Measurements from ENCODE around the gene DIPK2B.

The DIPK2B gene

DNA sequence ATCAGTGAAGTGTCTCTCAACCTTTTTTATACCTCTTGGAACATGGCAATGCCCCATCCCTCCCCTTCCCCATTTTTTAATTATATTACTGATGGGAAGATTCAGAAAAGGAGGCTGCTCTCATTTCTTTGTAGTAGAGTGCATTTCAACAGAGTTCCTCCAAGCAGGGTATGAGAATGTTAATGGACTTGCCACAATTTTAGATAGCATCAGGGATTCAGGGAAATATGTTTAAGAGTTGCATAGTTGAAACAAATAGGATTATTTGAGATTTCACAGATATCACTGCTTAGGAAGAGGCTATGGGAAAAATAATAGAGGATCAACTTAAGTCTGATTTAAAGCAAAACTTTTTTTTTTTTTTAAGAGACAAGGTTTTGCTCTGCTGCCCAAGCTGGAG, 46.2 kb downstream of the DIPK2B start:
- DNase-seq = no peak

GRCh38 chrX:45154033-45154360, 46.7 kb downstream of the DIPK2B start:
- no peak for DNase-seq
